Fibroblast of lung (primary cell): ENCODE measurements around the gene SPIRE1. TPM values are rescaled to one million over a fixed set of nuclear protein-coding genes. Genes with fewer than 3 reads are reported as not detected.

Experiments
- DNase-seq, 2 donors: peaks; one replicate each; pipeline versions ENCODE4 v3.0.0 to v3.0.0-alpha.2; 2010; ENCODE audit warnings: low read depth in 2 of 2
- H2AFZ ChIP-seq: 2 replicates; pipeline ENCODE4 v1.5.1; 2012; ENCODE audit warnings: low read length, control low read depth, inconsistent platforms
- H3K27ac ChIP-seq: 2 replicates; pipeline ENCODE4 v1.5.1; 2011; ENCODE audit warnings: low read length, control low read depth; ENCODE audit not compliant: insufficient read depth
- H3K27me3 ChIP-seq: 2 replicates; pipeline ENCODE4 v1.5.1; 2011; ENCODE audit warnings: mild to moderate bottlenecking, low read length; ENCODE audit not compliant: control insufficient read depth, insufficient read depth
- H3K36me3 ChIP-seq: 2 replicates; pipeline ENCODE4 v1.5.1; 2011; ENCODE audit warnings: low read length; ENCODE audit not compliant: control insufficient read depth, insufficient read depth
- H3K4me1 ChIP-seq: 2 replicates; pipeline ENCODE4 v1.5.1; 2011; ENCODE audit warnings: low read length; ENCODE audit not compliant: control insufficient read depth, insufficient read depth; ENCODE audit errors: extremely low read depth
- H3K4me2 ChIP-seq: 2 replicates; pipeline ENCODE4 v1.5.1; 2011; ENCODE audit warnings: low read length, control low read depth; ENCODE audit not compliant: insufficient read depth; ENCODE audit errors: extremely low read depth
- H3K4me3 ChIP-seq, 4 experiments: fragments of 200-600 bp in 1 of 4; sonication (generic) in 1 of 4; replicated peaks in 1 of 4; 2 replicates each; pipeline ENCODE4 v1.5.1; 2011 to 2016; ENCODE audit warnings: low read length in 4 of 4, low read depth in 3 of 4, mild to moderate bottlenecking in 3 of 4, control low read depth in 2 of 4, inconsistent platforms in 1 of 4, mixed read lengths in 1 of 4; ENCODE audit not compliant: insufficient read depth in 1 of 4; ENCODE audit errors: control extremely low read depth in 1 of 4
- H3K79me2 ChIP-seq: 2 replicates; pipeline ENCODE4 v1.5.1; 2012; ENCODE audit warnings: mild to moderate bottlenecking, low read length, inconsistent platforms; ENCODE audit not compliant: control insufficient read depth, insufficient read depth
- H3K9ac ChIP-seq: 2 replicates; pipeline ENCODE4 v1.5.1; 2011; ENCODE audit warnings: mild to moderate bottlenecking, low read length, control low read depth; ENCODE audit not compliant: insufficient read depth
- H3K9me3 ChIP-seq: 2 replicates; pipeline ENCODE4 v1.5.1; 2012; ENCODE audit warnings: low read depth, low read length; ENCODE audit not compliant: control insufficient read depth, insufficient read depth
- H4K20me1 ChIP-seq: 2 replicates; pipeline ENCODE4 v1.5.1; 2011; ENCODE audit warnings: low read length; ENCODE audit not compliant: control insufficient read depth, insufficient read depth; ENCODE audit errors: extremely low read depth
- EZH2 ChIP-seq: IDR thresholded peaks from 2 replicates; pipeline ENCODE4 v1.5.1; 2012; ENCODE audit warnings: low read length, control low read depth, mild to moderate bottlenecking; ENCODE audit errors: missing control alignments
- polyA plus RNA-seq, 2 donors: library from polyadenylated mRNA; depleted of rRNA in 1 of 2; stranded (reverse) in 1 of 2; unstranded in 1 of 2; fragments of >200 nt; gene quantifications; 2 replicates each; pipeline ENCODE4 v1.2.1, GENCODE V29; 2011 to 2012; ENCODE audit warnings: missing spikeins in 1 of 2
- total RNA-seq: library from RNA; depleted of rRNA; stranded (reverse); fragments of >200 nt; gene quantifications from 2 replicates; pipeline ENCODE4 v1.2.1, GENCODE V29; 2014
- TF ChIP-seq, protein P1 (sequence below), 2 donors: IDR thresholded peaks in 1 of 2; conservative IDR thresholded peaks in 1 of 2; 1 replicate in 1 of 2; 2 replicates in 1 of 2; pipeline ENCODE4 v1.5.1; 2011 to 2012; ENCODE audit warnings: low read length in 2 of 2, control low read depth in 1 of 2, inconsistent platforms in 1 of 2, low read depth in 1 of 2, mild to moderate bottlenecking in 1 of 2

The SPIRE1 gene
- total and polyA plus RNA-seq, 2 donors (not counting 1 experiment from before 2014, with no cell fraction given): 19.0 to 31.0 TPM

DNA sequence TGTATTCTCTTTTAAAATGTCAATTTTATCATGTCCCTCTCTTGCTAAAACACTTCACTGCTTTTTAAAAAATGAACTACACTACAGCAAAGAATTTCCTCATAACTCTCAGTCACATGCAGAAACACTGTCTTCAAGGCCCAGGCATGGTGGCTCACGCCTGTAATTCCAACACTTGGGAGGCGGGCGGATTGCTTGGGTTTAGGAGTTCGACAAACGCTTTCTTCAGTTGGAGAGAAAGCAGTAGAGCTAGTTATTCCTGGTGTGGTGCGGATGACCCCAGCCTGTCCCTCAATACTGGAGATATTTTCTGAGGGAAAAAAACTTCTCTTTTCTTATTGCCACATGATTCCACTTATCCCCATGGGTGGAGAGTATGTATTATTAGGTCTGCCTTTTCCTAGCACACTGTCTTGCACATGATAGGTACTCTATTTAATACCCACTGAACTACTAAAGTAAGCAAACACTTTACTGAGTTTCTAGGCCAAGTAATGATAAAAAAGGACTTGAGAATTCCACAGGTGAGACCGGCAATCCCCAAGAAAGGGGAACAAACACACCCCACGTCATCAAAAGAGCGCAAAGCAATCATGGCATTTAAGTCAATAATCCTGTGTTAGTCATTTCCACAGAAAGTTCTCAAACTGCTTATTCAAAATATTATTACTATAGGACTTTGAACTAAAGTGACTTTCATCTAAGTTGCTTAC, 77.1 kb downstream of the SPIRE1 start:
- no peaks in the 10 kb centered on the region for H4K20me1 ChIP-seq
- no peaks in the 10 kb centered on the region for H3K36me3 ChIP-seq
- no peaks in the 10 kb centered on the region for H3K79me2 ChIP-seq
- H3K4me3 ChIP-seq: no peak overlapping the region
- no peak overlapping the region for H2AFZ ChIP-seq
- H3K9ac ChIP-seq: no peak overlapping the region
- DNase-seq: no peak
- H3K27ac ChIP-seq: no peak overlapping the region
- H3K4me2 ChIP-seq: no peak overlapping the region
- no peaks in the 10 kb centered on the region for H3K27me3 ChIP-seq
- no peak for TF ChIP-seq EZH2
- TF ChIP-seq, protein P1, sequence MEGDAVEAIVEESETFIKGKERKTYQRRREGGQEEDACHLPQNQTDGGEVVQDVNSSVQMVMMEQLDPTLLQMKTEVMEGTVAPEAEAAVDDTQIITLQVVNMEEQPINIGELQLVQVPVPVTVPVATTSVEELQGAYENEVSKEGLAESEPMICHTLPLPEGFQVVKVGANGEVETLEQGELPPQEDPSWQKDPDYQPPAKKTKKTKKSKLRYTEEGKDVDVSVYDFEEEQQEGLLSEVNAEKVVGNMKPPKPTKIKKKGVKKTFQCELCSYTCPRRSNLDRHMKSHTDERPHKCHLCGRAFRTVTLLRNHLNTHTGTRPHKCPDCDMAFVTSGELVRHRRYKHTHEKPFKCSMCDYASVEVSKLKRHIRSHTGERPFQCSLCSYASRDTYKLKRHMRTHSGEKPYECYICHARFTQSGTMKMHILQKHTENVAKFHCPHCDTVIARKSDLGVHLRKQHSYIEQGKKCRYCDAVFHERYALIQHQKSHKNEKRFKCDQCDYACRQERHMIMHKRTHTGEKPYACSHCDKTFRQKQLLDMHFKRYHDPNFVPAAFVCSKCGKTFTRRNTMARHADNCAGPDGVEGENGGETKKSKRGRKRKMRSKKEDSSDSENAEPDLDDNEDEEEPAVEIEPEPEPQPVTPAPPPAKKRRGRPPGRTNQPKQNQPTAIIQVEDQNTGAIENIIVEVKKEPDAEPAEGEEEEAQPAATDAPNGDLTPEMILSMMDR (conservative IDR thresholded peaks at IDR 0.05 in 1 of 2, IDR thresholded peaks at IDR 0.05 in 1 of 2; ENCODE audit: low read depth in 1 of 2, low read length in 2 of 2): no peak
- H3K9me3 ChIP-seq: no peaks in the 10 kb centered on the region
- H3K4me1 ChIP-seq: no peaks in the 10 kb centered on the region

DNA sequence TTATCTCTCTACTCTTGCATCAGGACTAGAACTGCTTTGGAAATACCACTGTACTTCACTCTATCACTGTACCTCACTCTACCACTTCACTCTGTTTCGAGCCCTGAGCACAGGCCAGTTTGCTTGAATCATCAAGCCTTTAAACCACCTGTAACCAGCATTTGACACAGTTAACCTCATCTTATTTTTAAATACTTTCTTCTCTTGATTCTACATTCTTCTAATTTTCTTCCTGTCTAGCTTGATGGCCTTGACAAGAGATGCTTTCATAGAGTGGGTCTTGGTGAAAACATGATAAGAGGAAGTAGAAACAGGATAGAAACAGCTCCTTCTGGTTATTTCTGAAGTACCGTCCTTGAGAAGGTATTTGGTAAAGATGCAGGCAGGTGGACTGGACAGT, 78.1 kb downstream of the SPIRE1 start:
- no peak overlapping the region for H3K27ac ChIP-seq
- no peaks in the 10 kb centered on the region for H3K9me3 ChIP-seq
- no peaks in the 10 kb centered on the region for H3K4me1 ChIP-seq
- no peak overlapping the region for H2AFZ ChIP-seq
- no peak for TF ChIP-seq EZH2
- TF ChIP-seq, protein P1 (conservative IDR thresholded peaks at IDR 0.05 in 1 of 2, IDR thresholded peaks at IDR 0.05 in 1 of 2; ENCODE audit: low read depth in 1 of 2, low read length in 2 of 2): no peak
- no peaks in the 10 kb centered on the region for H3K79me2 ChIP-seq
- no peaks in the 10 kb centered on the region for H4K20me1 ChIP-seq
- H3K4me3 ChIP-seq: no peak overlapping the region
- H3K4me2 ChIP-seq: no peak overlapping the region
- no peaks in the 10 kb centered on the region for H3K36me3 ChIP-seq
- no peak overlapping the region for H3K9ac ChIP-seq
- no peaks in the 10 kb centered on the region for H3K27me3 ChIP-seq
- DNase-seq: no peak

DNA sequence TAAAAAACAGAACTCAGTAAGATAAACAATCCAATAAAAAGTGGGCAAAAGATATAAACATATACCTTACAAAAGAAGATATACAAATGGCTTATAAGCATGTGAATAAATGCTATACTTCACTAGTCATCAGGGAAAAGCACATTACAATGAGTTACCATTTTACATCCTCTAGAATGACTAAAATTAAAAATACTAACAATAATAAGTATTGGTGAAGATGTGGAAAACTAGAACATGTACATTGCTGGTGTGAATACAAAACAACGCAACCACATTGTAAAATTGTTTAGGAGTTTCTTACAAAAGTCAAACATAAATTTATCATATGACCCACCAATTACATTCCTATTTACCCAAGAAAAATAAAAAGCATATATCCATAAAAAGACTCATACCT, 80.1 kb downstream of the SPIRE1 start:
- H2AFZ ChIP-seq: no peak overlapping the region
- H3K27ac ChIP-seq: no peak overlapping the region
- no peak for TF ChIP-seq EZH2
- TF ChIP-seq, protein P1 (conservative IDR thresholded peaks at IDR 0.05 in 1 of 2, IDR thresholded peaks at IDR 0.05 in 1 of 2; ENCODE audit: low read depth in 1 of 2, low read length in 2 of 2): no peak

More for the DNA sequence above, 80.1 kb downstream of the SPIRE1 start:
- no peaks in the 10 kb centered on the region for H3K79me2 ChIP-seq
- H3K4me2 ChIP-seq: no peak overlapping the region
- no peaks in the 10 kb centered on the region for H3K27me3 ChIP-seq
- DNase-seq: no peak
- no peaks in the 10 kb centered on the region for H3K4me1 ChIP-seq
- H3K9me3 ChIP-seq: no peaks in the 10 kb centered on the region
- H3K9ac ChIP-seq: no peak overlapping the region
- no peaks in the 10 kb centered on the region for H4K20me1 ChIP-seq
- no peak overlapping the region for H3K4me3 ChIP-seq
- H3K36me3 ChIP-seq: no peaks in the 10 kb centered on the region
